Motor neuron (in vitro differentiated cells): ENCODE data around the gene C10orf90. TPM values are rescaled to one million over a fixed set of nuclear protein-coding genes. Genes with fewer than 3 reads are reported as not detected.

Experiments used
- ATAC-seq, 8 experiments: fragments of 200-7000 bp; cut with Tn5 transposase; replicated peaks in 6 of 8; 2 replicates each; pipeline ENCODE4 v1.8.0; 2021; ENCODE audit warnings: mild to moderate bottlenecking in 8 of 8, moderate library complexity in 8 of 8
- H3K27ac ChIP-seq, 2 donors: fragments of 250-450 bp; sonication (Bioruptor Pico); 2 replicates each; pipeline ENCODE4 v1.9.0; 2021; ENCODE audit warnings: antibody characterized with exemption in 2 of 2, mild to moderate bottlenecking in 2 of 2, moderate library complexity in 1 of 2
- H3K4me1 ChIP-seq, 2 donors: fragments of 250-450 bp; sonication (Bioruptor Pico); replicated peaks in 1 of 2; 2 replicates each; pipeline ENCODE4 v1.6.1; 2021; ENCODE audit warnings: antibody characterized with exemption in 2 of 2, mild to moderate bottlenecking in 2 of 2, moderate library complexity in 1 of 2
- H3K4me3 ChIP-seq, 5 donors: fragments of 250-450 bp; sonication (Bioruptor Pico); 2 replicates each; pipeline ENCODE4 v1.9.0; 2021; ENCODE audit warnings: antibody characterized with exemption in 5 of 5, mild to moderate bottlenecking in 5 of 5, moderate library complexity in 4 of 5
- WGBS, 10 experiments: fragments of 450-650 bp; shearing (Covaris generic); methylation state at CpG; one replicate each; pipeline ENCODE4 v1.0.0; 2022; 5-methylcytosine and 5-hydroxymethylcytosine counted together
- in situ Hi-C, 9 experiments: fragments of 400-800 bp; cut with MboI; loops; one replicate each; pipeline ENCODE4 v1.15.0; 2021; ENCODE audit warnings: low sequenced_read_pairs in 9 of 9, low pct_unique_long_range_greater_than_20kb in 2 of 9; ENCODE audit not compliant: unreplicated experiment in 9 of 9
- total RNA-seq, 8 experiments: library from RNA; unstranded; fragments of 300-600 nt; gene quantifications; 2 replicates each; pipeline versions ENCODE4 v1.2.3 to v1.2.4, GENCODE V29; 2022

Gene C10orf90
- total RNA-seq, 8 experiments from 2014 or later, result 0.05 to 0.36 (median 0.23) TPM

GRCh38 chr10:126518218-126519080, 152.0 kb downstream of the C10orf90 start:
- WGBS, 10 experiments, result 60 to 89% (median 76%) methylated on average over 1 to 7 of the region's 10 CpGs; no CpG with 5 or more reads in 1 of the 10 experiments
- no peak overlapping the region for H3K27ac ChIP-seq
- no peak for ATAC-seq

GRCh38 chr10:126516515-126516914, 154.0 kb downstream of the C10orf90 start:
- Histone ChIP-seq H3K4me3 (no peak overlapping the region), H3K27ac (no peak overlapping the region), H3K4me1 (peaks cover 22 to 25% of the 10 kb centered on the region in 2 donors)
- in situ Hi-C loops, result loop anchor here in 2 of 9 experiments (25.0 kb wide), 1 partner anchor 529 kb away; no protein-coding TSS in a partner anchor
- WGBS, 10 experiments, result 40 to 100% (median 97%) methylated on average over 1 to 5 of the region's 6 CpGs; no CpG with 5 or more reads in 2 of the 10 experiments
- no peak for ATAC-seq

More at GRCh38 chr10:126518218-126519080, 152.0 kb downstream of the C10orf90 start:
- Histone ChIP-seq H3K4me1 (peaks cover 3 to 6% of the 10 kb centered on the region in 2 donors), H3K4me3 (no peak overlapping the region)
- in situ Hi-C loops, result loop anchor here in 2 of 9 experiments (25.0 kb wide), 1 partner anchor 531 kb away; no protein-coding TSS in a partner anchor

GRCh38 chr10:126511917-126512479, 158.5 kb downstream of the C10orf90 start:
- in situ Hi-C loops, result loop anchor here in 2 of 9 experiments (25.0 kb wide), 1 partner anchor 525 kb away; no protein-coding TSS in a partner anchor
- Histone ChIP-seq H3K27ac (peak overlapping the region; percentile 50 to 63), H3K4me3 (no peak overlapping the region), H3K4me1 (peaks cover 30 to 39% of the 10 kb centered on the region in 2 donors)
- WGBS, 10 experiments, result 8 to 66% (median 40%) methylated on average over 2 to 6 of the region's 8 CpGs; no CpG with 5 or more reads in 3 of the 10 experiments
- peak in 7 of 8 experiments; percentile 79 to 100 (median 99) for ATAC-seq

GRCh38 chr10:126509182-126509581, 161.3 kb downstream of the C10orf90 start:
- ATAC-seq, result no peak
- in situ Hi-C loops, result loop anchor here in 2 of 9 experiments (25.0 kb wide), 1 partner anchor 522 kb away; no protein-coding TSS in a partner anchor
- WGBS, 10 experiments, result 20 to 100% (median 73%) methylated on average over 1 to 2 of the region's 2 CpGs; no CpG with 5 or more reads in 2 of the 10 experiments
- peaks cover 30 to 39% of the 10 kb centered on the region in 2 donors for H3K4me1 ChIP-seq
- H3K4me3 ChIP-seq, result no peak overlapping the region
- no peak overlapping the region for H3K27ac ChIP-seq

GRCh38 chr10:126508535-126509040, 161.9 kb downstream of the C10orf90 start:
- Histone ChIP-seq H3K4me1 (peaks cover 29 to 34% of the 10 kb centered on the region in 2 donors), H3K27ac (no peak overlapping the region), H3K4me3 (no peak overlapping the region)
- no peak for ATAC-seq
- 0% methylated on average over 1 of the region's 9 CpGs; no CpG with 5 or more reads in 9 of the 10 experiments for WGBS, 10 experiments
- in situ Hi-C loops, result loop anchor here in 2 of 9 experiments (25.0 kb wide), 1 partner anchor 521 kb away; no protein-coding TSS in a partner anchor

- no peaks in the 10 kb centered on the region for H3K4me1 ChIP-seq
- in situ Hi-C loops, result loop anchor here in 2 of 9 experiments (25.0 kb wide), 1 partner anchor 517 kb away; no protein-coding TSS in a partner anchor
- WGBS, 10 experiments, result 0 to 100% (median 69%) methylated on average over 1 to 4 of the region's 16 CpGs; no CpG with 5 or more reads in 2 of the 10 experiments
- no peak overlapping the region for H3K27ac ChIP-seq
- H3K4me3 ChIP-seq, result no peak overlapping the region
- ATAC-seq, result no peak
Observed at GRCh38 chr10:126504761-126505112, 165.8 kb downstream of the C10orf90 start.

- ATAC-seq, result peak; percentile 48 to 91 (median 74)
- in situ Hi-C loops, result loop anchor here in 2 of 9 experiments (25.0 kb wide), 1 partner anchor 517 kb away; no protein-coding TSS in a partner anchor
- H3K4me1 ChIP-seq, result no peaks in the 10 kb centered on the region
- no peak overlapping the region for H3K27ac ChIP-seq
- H3K4me3 ChIP-seq, result no peak overlapping the region
- 17 to 85% (median 61%) methylated on average over 3 to 16 of the region's 23 CpGs; no CpG with 5 or more reads in 1 of the 10 experiments for WGBS, 10 experiments
Observed at GRCh38 chr10:126504063-126504760, 166.3 kb downstream of the C10orf90 start.

- in situ Hi-C loops, result loop anchor here in 2 of 9 experiments (25.0 kb wide), 1 partner anchor 516 kb away; no protein-coding TSS in a partner anchor
- 28 to 100% (median 80%) methylated on average over 1 to 9 of the region's 12 CpGs; no CpG with 5 or more reads in 1 of the 10 experiments for WGBS, 10 experiments
- no peak for ATAC-seq
- Histone ChIP-seq H3K27ac (no peak overlapping the region), H3K4me3 (no peak overlapping the region), H3K4me1 (no peaks in the 10 kb centered on the region)
Observed at GRCh38 chr10:126503392-126504062, 167.0 kb downstream of the C10orf90 start.

GRCh38 chr10:126502441-126502840, 168.1 kb downstream of the C10orf90 start:
- H3K27ac ChIP-seq, result no peak overlapping the region
- no peak for ATAC-seq
- WGBS, 10 experiments, result 33 to 100% (median 60%) methylated on average over 1 of the region's 1 CpG; no CpG with 5 or more reads in 3 of the 10 experiments
- H3K4me3 ChIP-seq, result no peak overlapping the region
- H3K4me1 ChIP-seq, result no peaks in the 10 kb centered on the region
- in situ Hi-C loops, result loop anchor here in 2 of 9 experiments (25.0 kb wide), 1 partner anchor 515 kb away; no protein-coding TSS in a partner anchor

- in situ Hi-C loops, result loop anchor here in 2 of 9 experiments (25.0 kb wide), 1 partner anchor 515 kb away; no protein-coding TSS in a partner anchor
- Histone ChIP-seq H3K4me3 (no peak overlapping the region), H3K27ac (no peak overlapping the region), H3K4me1 (no peaks in the 10 kb centered on the region)
- 60 to 100% (median 92%) methylated on average over 1 to 3 of the region's 5 CpGs; no CpG with 5 or more reads in 4 of the 10 experiments for WGBS, 10 experiments
- no peak for ATAC-seq
Observed at GRCh38 chr10:126501828-126502227, 168.7 kb downstream of the C10orf90 start.

- H3K4me3 ChIP-seq, result no peak overlapping the region
- no peaks in the 10 kb centered on the region for H3K4me1 ChIP-seq
- 20 to 82% (median 71%) methylated on average over 1 to 3 of the region's 3 CpGs; no CpG with 5 or more reads in 2 of the 10 experiments for WGBS, 10 experiments
- H3K27ac ChIP-seq, result no peak overlapping the region
- peak in 1 of 8 experiments; percentile 54 for ATAC-seq
- in situ Hi-C loops, result loop anchor here in 2 of 9 experiments (25.0 kb wide), 1 partner anchor 514 kb away; no protein-coding TSS in a partner anchor
Observed at GRCh38 chr10:126500866-126501265, 169.6 kb downstream of the C10orf90 start.
